RWPE2 (cell line): ENCODE results near the gene VWA3B.

ENCODE experiments used
- ATAC-seq: fragments of 200-7000 bp; cut with Tn5 transposase; 3 replicates; pipeline ENCODE4 v1.9.1; 2021; ENCODE audit warnings: low read depth
- DNase-seq: peaks from one replicate; pipeline ENCODE4 v3.0.0-alpha.2; 2020; ENCODE audit warnings: low spot score
- H3K27ac ChIP-seq: fragments of 450-650 bp; 2 replicates; pipeline ENCODE4 v1.5.1; 2017; ENCODE audit warnings: mild to moderate bottlenecking; ENCODE audit not compliant: poor library complexity, severe bottlenecking
- H3K27me3 ChIP-seq: fragments of 250-450 bp; sonication (Bioruptor Pico); 2 replicates; pipeline ENCODE4 v1.5.1; 2021; ENCODE audit warnings: mild to moderate bottlenecking, moderate library complexity; ENCODE audit not compliant: insufficient read depth, poor library complexity, severe bottlenecking
- H3K36me3 ChIP-seq: fragments of 250-450 bp; sonication (Bioruptor Pico); 2 replicates; pipeline ENCODE4 v1.5.1; 2020; ENCODE audit warnings: low read depth, mild to moderate bottlenecking, moderate library complexity
- H3K4me1 ChIP-seq: fragments of 250-450 bp; sonication (Bioruptor Pico); 2 replicates; pipeline ENCODE4 v1.5.1; 2021; ENCODE audit warnings: mild to moderate bottlenecking, moderate library complexity; ENCODE audit not compliant: insufficient read depth, poor library complexity, severe bottlenecking
- H3K4me3 ChIP-seq: fragments of 250-450 bp; sonication (Bioruptor Pico); 2 replicates; pipeline ENCODE4 v1.5.1; 2021; ENCODE audit warnings: mild to moderate bottlenecking, moderate library complexity; ENCODE audit not compliant: severe bottlenecking
- H3K9me3 ChIP-seq: fragments of 250-450 bp; sonication (Bioruptor Pico); 2 replicates; pipeline ENCODE4 v1.5.1; 2021; ENCODE audit warnings: mild to moderate bottlenecking, moderate library complexity; ENCODE audit not compliant: severe bottlenecking
- TF ChIP-seq, protein P1 (sequence below): fragments of 450-650 bp; IDR thresholded peaks from one replicate; pipeline ENCODE4 v1.5.1; 2017; ENCODE audit warnings: mild to moderate bottlenecking, moderate library complexity; ENCODE audit not compliant: poor library complexity, severe bottlenecking

VWA3B gene

DNA sequence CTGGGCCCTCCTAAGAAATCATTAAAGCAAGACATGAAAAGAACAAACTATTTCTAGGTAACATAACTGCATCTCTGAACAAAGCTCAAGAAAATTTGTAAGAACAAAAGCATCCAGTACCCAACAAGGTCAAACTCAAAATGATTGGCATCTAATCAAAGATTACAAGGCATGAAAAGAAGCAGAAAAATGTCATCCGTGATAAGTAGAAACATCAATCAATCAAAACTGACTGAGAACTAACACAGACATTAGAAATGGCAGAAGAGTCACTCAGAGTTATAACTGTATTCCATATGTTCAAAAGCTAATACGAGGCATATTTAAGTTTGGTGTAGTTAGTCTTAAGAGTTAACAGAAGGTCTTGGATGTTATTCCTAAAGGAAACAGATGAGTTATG lies 80.9 kb downstream of the VWA3B start:
- no peaks in the 10 kb centered on the region for H3K27me3 ChIP-seq
- H3K4me1 ChIP-seq = peaks cover 3% of the 10 kb centered on the region
- H3K27ac ChIP-seq = no peak overlapping the region
- no peaks in the 10 kb centered on the region for H3K9me3 ChIP-seq
- TF ChIP-seq, protein P1, sequence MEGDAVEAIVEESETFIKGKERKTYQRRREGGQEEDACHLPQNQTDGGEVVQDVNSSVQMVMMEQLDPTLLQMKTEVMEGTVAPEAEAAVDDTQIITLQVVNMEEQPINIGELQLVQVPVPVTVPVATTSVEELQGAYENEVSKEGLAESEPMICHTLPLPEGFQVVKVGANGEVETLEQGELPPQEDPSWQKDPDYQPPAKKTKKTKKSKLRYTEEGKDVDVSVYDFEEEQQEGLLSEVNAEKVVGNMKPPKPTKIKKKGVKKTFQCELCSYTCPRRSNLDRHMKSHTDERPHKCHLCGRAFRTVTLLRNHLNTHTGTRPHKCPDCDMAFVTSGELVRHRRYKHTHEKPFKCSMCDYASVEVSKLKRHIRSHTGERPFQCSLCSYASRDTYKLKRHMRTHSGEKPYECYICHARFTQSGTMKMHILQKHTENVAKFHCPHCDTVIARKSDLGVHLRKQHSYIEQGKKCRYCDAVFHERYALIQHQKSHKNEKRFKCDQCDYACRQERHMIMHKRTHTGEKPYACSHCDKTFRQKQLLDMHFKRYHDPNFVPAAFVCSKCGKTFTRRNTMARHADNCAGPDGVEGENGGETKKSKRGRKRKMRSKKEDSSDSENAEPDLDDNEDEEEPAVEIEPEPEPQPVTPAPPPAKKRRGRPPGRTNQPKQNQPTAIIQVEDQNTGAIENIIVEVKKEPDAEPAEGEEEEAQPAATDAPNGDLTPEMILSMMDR = no peak
- no peak for ATAC-seq
- DNase-seq = no peak
- no peaks in the 10 kb centered on the region for H3K36me3 ChIP-seq
- no peak overlapping the region for H3K4me3 ChIP-seq

DNA sequence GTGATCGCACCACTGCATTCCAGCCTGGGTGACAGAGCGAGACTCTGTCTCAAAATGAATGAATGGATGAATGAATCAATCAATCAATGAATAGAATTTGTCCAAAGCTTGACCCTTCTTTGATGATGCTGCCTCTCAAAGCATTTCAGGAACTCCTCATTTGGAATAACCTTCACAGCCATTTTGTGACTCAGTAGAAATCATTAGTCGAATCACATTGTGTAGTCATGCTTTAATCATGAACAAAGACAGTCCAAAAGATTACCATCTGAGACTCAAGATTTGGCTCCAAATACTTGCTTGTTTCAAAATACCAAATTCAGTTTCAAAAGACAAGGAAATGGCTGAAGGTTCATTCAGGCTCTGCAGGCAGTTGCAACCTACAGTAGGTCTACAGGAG lies 83.1 kb downstream of the VWA3B start:
- no peak overlapping the region for H3K4me3 ChIP-seq
- H3K36me3 ChIP-seq = no peaks in the 10 kb centered on the region
- DNase-seq = no peak
- TF ChIP-seq, protein P1 = no peak
- no peak for ATAC-seq
- no peaks in the 10 kb centered on the region for H3K4me1 ChIP-seq
- no peak overlapping the region for H3K27ac ChIP-seq
- no peaks in the 10 kb centered on the region for H3K27me3 ChIP-seq
- H3K9me3 ChIP-seq = no peaks in the 10 kb centered on the region

- no peaks in the 10 kb centered on the region for H3K27me3 ChIP-seq
- no peak for ATAC-seq
Observed at GRCh38 chr2:98172150-98172765, 85.3 kb downstream of the VWA3B start.

DNA sequence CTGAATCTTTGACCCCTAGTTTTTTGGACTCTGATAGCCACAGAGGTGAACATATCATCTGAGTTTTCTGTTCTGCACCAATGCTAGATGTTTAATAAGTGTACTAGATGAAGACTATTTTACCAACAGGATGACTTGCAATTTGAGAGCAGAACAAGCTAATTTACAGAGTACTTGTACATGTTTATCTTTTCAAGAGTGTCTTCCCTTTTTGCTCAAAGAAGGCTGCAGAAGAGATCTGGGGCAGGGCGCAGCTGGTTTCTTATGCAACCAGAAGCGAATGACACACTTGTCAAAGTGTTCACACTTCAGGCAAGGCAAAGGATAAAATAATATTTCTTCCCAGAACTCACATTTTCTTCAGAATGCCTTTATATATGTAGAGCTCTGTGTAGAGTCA lies 86.0 kb downstream of the VWA3B start:
- ATAC-seq = no peak
- Histone ChIP-seq H3K9me3 (no peaks in the 10 kb centered on the region), H3K27me3 (no peaks in the 10 kb centered on the region), H3K36me3 (no peaks in the 10 kb centered on the region), H3K27ac (no peak overlapping the region), H3K4me1 (no peaks in the 10 kb centered on the region), H3K4me3 (no peak overlapping the region)
- TF ChIP-seq, protein P1 = no peak
- DNase-seq = no peak

More at GRCh38 chr2:98172150-98172765, 85.3 kb downstream of the VWA3B start:
- Histone ChIP-seq H3K27ac (no peak overlapping the region), H3K4me1 (no peaks in the 10 kb centered on the region), H3K36me3 (no peaks in the 10 kb centered on the region), H3K4me3 (no peak overlapping the region), H3K9me3 (no peaks in the 10 kb centered on the region)
- TF ChIP-seq, protein P1 = no peak
- DNase-seq = no peak

DNA sequence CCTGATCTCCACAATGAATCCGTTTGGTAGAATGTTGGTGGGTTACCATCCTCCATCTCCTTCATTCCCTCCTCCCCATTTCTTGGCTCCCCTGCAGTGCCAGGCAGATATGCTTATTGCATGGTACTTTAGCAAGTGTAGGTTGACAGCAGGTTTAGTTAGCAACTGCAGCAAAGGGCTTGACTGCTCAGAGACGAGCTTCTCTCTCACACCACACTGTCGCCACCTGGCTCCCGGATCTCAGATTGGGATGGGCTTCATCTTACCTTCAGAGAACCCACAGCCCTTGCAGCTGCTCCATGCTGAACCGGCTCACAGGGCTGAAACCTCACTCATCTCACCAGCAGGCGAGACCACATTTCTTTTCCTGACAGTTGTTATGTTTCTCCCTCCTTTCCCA lies 88.8 kb downstream of the VWA3B start:
- TF ChIP-seq, protein P1 = peak; percentile 13
- Histone ChIP-seq H3K36me3 (no peaks in the 10 kb centered on the region), H3K27me3 (no peaks in the 10 kb centered on the region), H3K9me3 (no peaks in the 10 kb centered on the region), H3K4me1 (peaks cover 10% of the 10 kb centered on the region), H3K27ac (no peak overlapping the region), H3K4me3 (no peak overlapping the region)
- no peak for ATAC-seq
- no peak for DNase-seq
